Neural progenitor cell (in vitro differentiated cells): ENCODE measurements around the gene KAT14. TPM values are rescaled to one million over a fixed set of nuclear protein-coding genes. Genes with fewer than 3 reads are reported as not detected.
"Not testable (repeated sequence)": the region's sequence is repeated elsewhere in the genome, so short reads cannot be mapped to it uniquely, and the experiment has no call there.

Experiments
- DNase-seq: peaks from one replicate; pipeline ENCODE4 v3.0.0-alpha.2; 2016; ENCODE audit warnings: low spot score
- H2AFZ ChIP-seq: fragments of 200-600 bp; sonication (generic); replicated peaks from 2 replicates; pipeline ENCODE4 v1.6.1; 2016; ENCODE audit warnings: antibody characterized with exemption
- H3F3A ChIP-seq: fragments of 200-600 bp; sonication (generic); 2 replicates; pipeline ENCODE4 v1.6.1; 2016; ENCODE audit warnings: antibody characterized with exemption, low read depth
- H3K27ac ChIP-seq: fragments of 200-600 bp; sonication (generic); 2 replicates; pipeline ENCODE4 v1.5.1; 2016; ENCODE audit warnings: mild to moderate bottlenecking
- H3K27me3 ChIP-seq: fragments of 200-600 bp; sonication (generic); 2 replicates; pipeline ENCODE4 v1.6.1; 2016; ENCODE audit warnings: mild to moderate bottlenecking, moderate library complexity
- H3K36me3 ChIP-seq: fragments of 200-600 bp; sonication (generic); 2 replicates; pipeline ENCODE4 v1.5.1; 2016
- H3K4me1 ChIP-seq: fragments of 200-600 bp; sonication (generic); 2 replicates; pipeline ENCODE4 v1.6.1; 2016; ENCODE audit warnings: mixed run types
- H3K4me2 ChIP-seq: fragments of 200-600 bp; sonication (generic); 2 replicates; pipeline ENCODE4 v1.6.1; 2016
- H3K4me3 ChIP-seq: fragments of 200-600 bp; sonication (generic); 2 replicates; pipeline ENCODE4 v1.5.1; 2016
- H3K79me2 ChIP-seq: fragments of 200-600 bp; sonication (generic); 2 replicates; pipeline ENCODE4 v1.6.1; 2016; ENCODE audit warnings: low read depth
- H3K9ac ChIP-seq: fragments of 200-600 bp; sonication (generic); 2 replicates; pipeline ENCODE4 v1.6.1; 2016
- H3K9me3 ChIP-seq: fragments of 200-600 bp; sonication (generic); 2 replicates; pipeline ENCODE4 v1.5.1; 2016; ENCODE audit warnings: low read depth
- H4K20me1 ChIP-seq: fragments of 200-600 bp; sonication (generic); 2 replicates; pipeline ENCODE4 v1.6.1; 2016; ENCODE audit warnings: low read depth
- H3K27ac Mint-ChIP-seq: 3 replicates; pipeline ENCODE4 v1.8.0; 2021; ENCODE audit warnings: mixed read lengths
- H3K27me3 Mint-ChIP-seq: 2 replicates; pipeline ENCODE4 v1.8.0; 2022; ENCODE audit warnings: low read depth, mild to moderate bottlenecking, inconsistent platforms, moderate library complexity, mixed read lengths; ENCODE audit not compliant: insufficient read depth
- H3K36me3 Mint-ChIP-seq: 3 replicates; pipeline ENCODE4 v1.8.0; 2021; ENCODE audit warnings: mixed read lengths
- H3K4me1 Mint-ChIP-seq: 3 replicates; pipeline ENCODE4 v1.8.0; 2021; ENCODE audit warnings: mixed read lengths
- H3K4me3 Mint-ChIP-seq: 3 replicates; pipeline ENCODE4 v1.8.0; 2021; ENCODE audit warnings: mild to moderate bottlenecking, moderate library complexity, mixed read lengths
- H3K9me3 Mint-ChIP-seq: 3 replicates; pipeline ENCODE4 v1.8.0; 2020; ENCODE audit warnings: mixed read lengths
- EZH2 ChIP-seq: fragments of 200-600 bp; sonication (generic); IDR thresholded peaks from 2 replicates; pipeline ENCODE4 v1.6.1; 2017; ENCODE audit warnings: antibody characterized with exemption, mild to moderate bottlenecking, moderate library complexity
- EZH2phosphoT487 ChIP-seq: fragments of 200-600 bp; sonication (generic); IDR thresholded peaks from 2 replicates; pipeline ENCODE4 v1.6.1; 2017; ENCODE audit warnings: antibody characterized with exemption
- total RNA-seq: library from RNA; depleted of rRNA; stranded (reverse); fragments of >200 nt; gene quantifications from 2 replicates; pipeline ENCODE4 v1.2.3, GENCODE V29; 2015; ENCODE audit warnings: low replicate concordance
- TF ChIP-seq, protein P1 (sequence below): fragments of 200-600 bp; sonication (generic); IDR thresholded peaks from 2 replicates; pipeline ENCODE4 v1.5.1; 2017; ENCODE audit warnings: antibody characterized with exemption, mild to moderate bottlenecking

The KAT14 gene
- total RNA-seq, 1 donor from 2014 or later: 28.5 TPM

DNA sequence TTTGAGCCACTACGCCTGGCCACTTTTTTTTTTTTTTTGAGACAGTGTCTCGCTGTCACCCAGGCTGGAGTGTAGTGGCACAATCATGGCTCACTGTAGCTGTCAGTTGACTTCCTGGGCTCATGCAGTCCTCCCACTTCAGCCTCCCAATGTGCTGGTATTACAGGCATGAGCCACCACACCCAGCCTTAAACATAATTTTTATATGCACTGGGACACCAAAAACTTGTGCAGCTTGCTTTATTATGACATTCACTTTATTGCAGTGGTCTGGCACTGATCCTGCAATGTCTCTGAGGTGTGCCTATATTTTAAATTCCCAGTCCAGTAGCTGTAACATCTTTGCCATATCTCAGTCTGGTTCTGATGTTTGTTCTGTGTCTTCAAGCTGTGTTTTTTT, 34.7 kb downstream of the KAT14 start:
- no peaks in the 10 kb centered on the region for H3K9me3 ChIP-seq
- H3K4me3 Mint-ChIP-seq: no peak overlapping the region

DNA sequence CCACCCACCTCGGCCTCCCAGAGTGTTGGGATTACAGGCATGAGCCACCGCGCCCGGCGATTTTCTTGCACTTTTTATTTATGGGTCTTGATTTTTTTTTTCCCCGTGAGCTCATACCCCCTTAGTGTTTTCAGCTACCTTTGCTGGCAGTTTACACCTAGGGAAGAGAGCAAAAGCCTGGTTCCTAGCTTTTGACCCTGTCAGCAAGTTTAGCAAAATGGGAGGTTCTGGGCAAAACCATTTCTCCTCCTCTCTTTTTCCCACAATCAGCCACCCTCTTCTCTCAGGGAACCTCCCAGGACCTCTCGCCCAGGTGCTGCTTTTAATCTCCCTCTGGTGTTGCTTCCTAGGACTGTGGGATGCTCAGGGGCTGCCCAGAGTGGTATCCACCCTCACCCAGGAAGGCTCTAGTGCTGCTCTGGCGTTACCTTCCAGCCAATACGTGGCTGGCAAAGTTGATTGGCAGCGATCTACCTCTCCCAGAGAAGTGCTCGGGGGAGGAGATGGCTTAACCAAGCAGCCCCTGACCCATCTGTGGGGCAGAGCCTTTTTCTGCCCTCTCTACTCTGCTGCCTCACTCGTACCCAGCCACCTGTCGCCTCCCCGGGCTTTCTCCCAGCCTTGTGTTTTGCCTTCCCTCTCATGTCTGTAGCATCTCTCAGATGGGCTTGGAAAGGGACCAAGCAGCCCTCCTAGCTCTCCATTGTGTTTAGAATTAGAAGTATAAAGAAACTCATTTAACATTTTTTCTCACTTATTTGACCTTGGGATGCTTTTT, 37.4 kb downstream of the KAT14 start:
- no peak for DNase-seq
- H3K36me3 Mint-ChIP-seq: peaks cover 47% of the 10 kb centered on the region
- TF ChIP-seq EZH2phosphoT487 (no peak), EZH2 (no peak)
- TF ChIP-seq, protein P1, sequence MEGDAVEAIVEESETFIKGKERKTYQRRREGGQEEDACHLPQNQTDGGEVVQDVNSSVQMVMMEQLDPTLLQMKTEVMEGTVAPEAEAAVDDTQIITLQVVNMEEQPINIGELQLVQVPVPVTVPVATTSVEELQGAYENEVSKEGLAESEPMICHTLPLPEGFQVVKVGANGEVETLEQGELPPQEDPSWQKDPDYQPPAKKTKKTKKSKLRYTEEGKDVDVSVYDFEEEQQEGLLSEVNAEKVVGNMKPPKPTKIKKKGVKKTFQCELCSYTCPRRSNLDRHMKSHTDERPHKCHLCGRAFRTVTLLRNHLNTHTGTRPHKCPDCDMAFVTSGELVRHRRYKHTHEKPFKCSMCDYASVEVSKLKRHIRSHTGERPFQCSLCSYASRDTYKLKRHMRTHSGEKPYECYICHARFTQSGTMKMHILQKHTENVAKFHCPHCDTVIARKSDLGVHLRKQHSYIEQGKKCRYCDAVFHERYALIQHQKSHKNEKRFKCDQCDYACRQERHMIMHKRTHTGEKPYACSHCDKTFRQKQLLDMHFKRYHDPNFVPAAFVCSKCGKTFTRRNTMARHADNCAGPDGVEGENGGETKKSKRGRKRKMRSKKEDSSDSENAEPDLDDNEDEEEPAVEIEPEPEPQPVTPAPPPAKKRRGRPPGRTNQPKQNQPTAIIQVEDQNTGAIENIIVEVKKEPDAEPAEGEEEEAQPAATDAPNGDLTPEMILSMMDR: no peak
- H3K9me3 ChIP-seq: peaks cover 3% of the 10 kb centered on the region
- H3K9ac ChIP-seq: no peak overlapping the region
- no peaks in the 10 kb centered on the region for H3K36me3 ChIP-seq
- H3K27me3 Mint-ChIP-seq: no peaks in the 10 kb centered on the region
- no peaks in the 10 kb centered on the region for H4K20me1 ChIP-seq
- no peak overlapping the region for H3K4me3 ChIP-seq
- peaks cover 2% of the 10 kb centered on the region for H3K9me3 Mint-ChIP-seq
- H2AFZ ChIP-seq: no peak overlapping the region
- H3K27me3 ChIP-seq: no peaks in the 10 kb centered on the region
- no peak overlapping the region for H3K27ac ChIP-seq
- H3K4me1 ChIP-seq: no peaks in the 10 kb centered on the region
- peaks cover 37% of the 10 kb centered on the region for H3K79me2 ChIP-seq
- H3K4me3 Mint-ChIP-seq: no peak overlapping the region
- H3F3A ChIP-seq: no peaks in the 10 kb centered on the region
- H3K4me2 ChIP-seq: no peak overlapping the region
- H3K27ac Mint-ChIP-seq: no peak overlapping the region
- H3K4me1 Mint-ChIP-seq: no peaks in the 10 kb centered on the region

More for the DNA sequence above, 34.7 kb downstream of the KAT14 start:
- H4K20me1 ChIP-seq: peaks cover under 1% of the 10 kb centered on the region
- H3K36me3 ChIP-seq: peaks cover 5% of the 10 kb centered on the region
- peaks cover under 1% of the 10 kb centered on the region for H3K4me1 ChIP-seq
- no peaks in the 10 kb centered on the region for H3F3A ChIP-seq
- no peaks in the 10 kb centered on the region for H3K4me1 Mint-ChIP-seq
- peaks cover 35% of the 10 kb centered on the region for H3K36me3 Mint-ChIP-seq
- no peaks in the 10 kb centered on the region for H3K27me3 Mint-ChIP-seq
- no peaks in the 10 kb centered on the region for H3K27me3 ChIP-seq
- no peak overlapping the region for H3K9ac ChIP-seq
- no peak for DNase-seq
- no peak overlapping the region for H3K27ac Mint-ChIP-seq
- H2AFZ ChIP-seq: no peak overlapping the region
- no peak overlapping the region for H3K4me3 ChIP-seq
- H3K9me3 Mint-ChIP-seq: no peaks in the 10 kb centered on the region
- no peak for TF ChIP-seq EZH2phosphoT487
- no peak for TF ChIP-seq EZH2
- TF ChIP-seq, protein P1: no peak
- no peak overlapping the region for H3K4me2 ChIP-seq
- H3K79me2 ChIP-seq: peaks cover 64% of the 10 kb centered on the region
- no peak overlapping the region for H3K27ac ChIP-seq

DNA sequence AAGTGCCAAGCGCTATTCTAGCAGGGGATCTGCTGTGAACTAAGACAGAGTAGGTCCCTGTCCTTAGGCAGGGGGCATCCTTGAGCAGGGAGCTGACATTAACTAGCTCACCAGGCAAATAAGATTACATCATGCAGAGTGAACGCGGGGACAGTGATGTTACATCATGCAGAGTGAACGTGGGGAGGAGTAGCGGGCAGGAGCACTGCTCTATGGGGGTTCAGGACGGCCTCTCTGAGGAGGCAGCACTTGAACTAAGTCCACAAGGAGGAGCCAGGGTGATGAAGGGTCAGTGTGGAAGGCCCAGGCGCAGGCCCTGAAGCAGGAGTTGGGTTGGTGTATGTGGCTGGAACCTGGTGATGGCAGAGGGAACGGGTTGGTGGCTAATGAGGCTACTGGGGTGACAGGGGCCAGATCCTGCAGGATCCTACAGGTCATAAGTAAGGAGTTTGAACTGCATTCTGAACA, 38.7 kb downstream of the KAT14 start:
- Histone ChIP-seq H3K27ac (no peak overlapping the region), H3K4me3 (no peak overlapping the region), H4K20me1 (no peaks in the 10 kb centered on the region), H2AFZ (no peak overlapping the region), H3K27me3 (no peaks in the 10 kb centered on the region), H3K9me3 (peaks cover 9% of the 10 kb centered on the region), H3K36me3 (peaks cover 8% of the 10 kb centered on the region), H3F3A (no peaks in the 10 kb centered on the region), H3K79me2 (peaks cover 25% of the 10 kb centered on the region), H3K4me1 (no peaks in the 10 kb centered on the region), H3K9ac (no peak overlapping the region), H3K4me2 (no peak overlapping the region)
- H3K27me3 Mint-ChIP-seq: no peaks in the 10 kb centered on the region
- peaks cover 10% of the 10 kb centered on the region for H3K9me3 Mint-ChIP-seq
- H3K4me1 Mint-ChIP-seq: no peaks in the 10 kb centered on the region
- peak; percentile 39 for DNase-seq
- TF ChIP-seq EZH2phosphoT487: no peak
- TF ChIP-seq, protein P1: peak; percentile 22
- peaks cover 46% of the 10 kb centered on the region for H3K36me3 Mint-ChIP-seq
- no peak overlapping the region for H3K4me3 Mint-ChIP-seq
- no peak overlapping the region for H3K27ac Mint-ChIP-seq

DNA sequence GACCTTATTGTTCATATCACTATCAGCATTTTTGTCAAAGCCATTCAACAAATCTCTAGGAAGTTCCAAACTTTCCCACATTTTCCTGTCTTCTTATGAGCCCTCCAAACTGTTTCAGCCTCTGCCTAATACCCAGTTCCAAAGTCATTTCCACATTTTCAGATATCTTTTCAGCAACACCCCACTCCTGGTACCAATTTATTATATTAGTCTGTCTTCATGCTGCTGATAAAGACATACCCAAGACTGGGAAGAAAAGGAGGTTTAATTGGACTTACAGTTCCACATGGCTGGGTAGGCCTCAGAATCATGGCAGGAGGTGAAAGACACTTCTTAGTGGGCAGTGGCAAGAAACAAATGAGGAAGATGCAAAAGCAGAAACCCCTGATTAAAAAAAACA, 42.7 kb downstream of the KAT14 start:
- H3K27ac ChIP-seq, H3K4me3 ChIP-seq, H3K9me3 ChIP-seq, H3K4me1 Mint-ChIP-seq, DNase-seq, H3F3A ChIP-seq, H3K79me2 ChIP-seq, H3K4me2 ChIP-seq, H2AFZ ChIP-seq, H3K9ac ChIP-seq, H3K27ac Mint-ChIP-seq, H3K36me3 ChIP-seq, H3K4me3 Mint-ChIP-seq, H4K20me1 ChIP-seq, H3K27me3 Mint-ChIP-seq, H3K27me3 ChIP-seq, H3K4me1 ChIP-seq: not testable (repeated sequence)
- peaks cover 10% of the 10 kb centered on the region for H3K9me3 Mint-ChIP-seq
- H3K36me3 Mint-ChIP-seq: peaks cover 53% of the 10 kb centered on the region
